ENCODE measurements around the gene HOXA4. TPM values are rescaled to one million over a fixed set of nuclear protein-coding genes. Genes with fewer than 3 reads are reported as not detected.

Gene HOXA4
- total RNA-seq, 1 experiment from 2014 or later: 2.3 TPM

- H3F3A ChIP-seq (ENCODE audit: low read length, unreplicated experiment): no peaks in the 10 kb centered on the region
- no peak for TF ChIP-seq CTCF (conservative IDR thresholded peaks at IDR 0.05; ENCODE audit: low read depth, low read length)
- no peak for TF ChIP-seq EZH2 (IDR thresholded peaks at IDR 0.05; ENCODE audit: low read length, unreplicated experiment)
- no peak for TF ChIP-seq EZH2phosphoT487 (IDR thresholded peaks at IDR 0.05; ENCODE audit: borderline replicate concordance, low read length)
- POLR2A ChIA-PET (ENCODE audit: unreplicated experiment): no interaction called here
- peaks cover 19% of the 10 kb centered on the region for H3K79me2 ChIP-seq (ENCODE audit: low read length)
- H3K27me3 ChIP-seq (ENCODE audit: low read length): no peaks in the 10 kb centered on the region
- H4K20me1 ChIP-seq (ENCODE audit: low read length): no peaks in the 10 kb centered on the region
- H3K9ac ChIP-seq (ENCODE audit: low read length): no peak overlapping the region
- H3K9me2 ChIP-seq (replicated peaks; ENCODE audit: low read length): no peaks in the 10 kb centered on the region
- H3K4me2 ChIP-seq (ENCODE audit: low read length): no peak overlapping the region
- BruUV-seq (replicated peaks): no TSS peak
- CTCF ChIA-PET: no interaction called here
- intact Hi-C loops (cut with micrococcal nuclease): no loop called here
- no peaks in the 10 kb centered on the region for H3K36me3 ChIP-seq (ENCODE audit: low read depth, low read length)
- DNase-seq (no peak), ATAC-seq (no peak)
- no peak overlapping the region for H3K4me3 ChIP-seq (ENCODE audit: low read length)
- no peaks in the 10 kb centered on the region for H3K9me3 ChIP-seq (ENCODE audit: low read length)
- no peak overlapping the region for H2AFZ ChIP-seq (ENCODE audit: low read length)
- H3K4me1 ChIP-seq (ENCODE audit: insufficient read depth, low read length): peaks cover 22% of the 10 kb centered on the region
- H3K27ac ChIP-seq (ENCODE audit: low read length): no peak overlapping the region
These were observed 24.2 kb downstream of the HOXA4 start for GRCh38 chr7:27106181-27106900.

DNA sequence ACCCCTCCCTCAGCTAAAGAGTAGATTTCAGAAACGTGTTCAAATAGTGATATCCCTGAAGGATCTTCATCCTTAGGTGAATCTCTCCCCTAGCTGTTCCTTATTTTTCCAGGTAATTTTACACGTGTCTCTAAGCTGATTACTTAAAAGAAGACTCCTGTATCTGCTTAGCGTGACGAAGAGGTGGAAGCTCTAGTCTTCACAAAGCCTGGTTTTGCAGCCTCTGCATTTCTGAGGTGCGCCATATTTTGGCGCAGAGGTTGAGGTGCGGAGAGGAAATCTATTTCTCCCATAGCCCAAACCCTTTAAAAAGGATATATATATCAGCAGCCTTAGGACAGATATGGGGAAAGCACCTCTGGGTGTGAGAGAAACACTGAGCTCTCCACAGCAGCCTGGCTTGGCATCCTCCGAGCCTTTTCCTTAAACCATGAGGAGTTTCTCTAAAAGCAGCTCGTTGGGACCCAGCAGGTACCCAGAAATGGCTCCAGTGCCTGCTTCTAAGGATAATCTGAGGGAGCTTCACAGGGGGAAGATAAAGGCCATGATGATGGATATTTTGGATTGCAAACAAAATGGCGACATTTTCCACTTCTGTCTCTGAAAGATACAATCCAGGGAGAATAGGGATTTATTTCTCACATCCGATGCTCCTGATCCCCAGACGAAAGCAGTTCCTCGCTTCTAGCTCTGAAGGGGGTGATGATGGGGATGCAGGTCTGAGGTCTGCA is 25.1 kb downstream of the HOXA4 start:
- 0 out of 2 replicates have a peak, but pooled peaks cover 4% of the 10 kb centered on the region for H3K36me3 ChIP-seq (ENCODE audit: low read depth, low read length)
- H3K9me2 ChIP-seq (replicated peaks; ENCODE audit: low read length): no peaks in the 10 kb centered on the region
- H4K20me1 ChIP-seq (ENCODE audit: low read length): no peaks in the 10 kb centered on the region
- no peak overlapping the region for H2AFZ ChIP-seq (ENCODE audit: low read length)
- H3K4me3 ChIP-seq (ENCODE audit: low read length): no peak overlapping the region
- no TSS peak for BruUV-seq (replicated peaks)
- ATAC-seq: no peak
- no peak overlapping the region for H3K4me2 ChIP-seq (ENCODE audit: low read length)
- TF ChIP-seq CTCF (conservative IDR thresholded peaks at IDR 0.05; ENCODE audit: low read depth, low read length) (no peak), EZH2 (IDR thresholded peaks at IDR 0.05; ENCODE audit: low read length, unreplicated experiment) (no peak), EZH2phosphoT487 (IDR thresholded peaks at IDR 0.05; ENCODE audit: borderline replicate concordance, low read length) (no peak)
- CTCF ChIA-PET: no interaction called here
- POLR2A ChIA-PET (ENCODE audit: unreplicated experiment): no interaction called here
- no peak for DNase-seq
- H3K27ac ChIP-seq (ENCODE audit: low read length): no peak overlapping the region
- H3K9me3 ChIP-seq (ENCODE audit: low read length): no peaks in the 10 kb centered on the region
- intact Hi-C loops (cut with micrococcal nuclease): no loop called here
- H3K4me1 ChIP-seq (ENCODE audit: insufficient read depth, low read length): peaks cover 14% of the 10 kb centered on the region
- no peaks in the 10 kb centered on the region for H3K27me3 ChIP-seq (ENCODE audit: low read length)
- H3K79me2 ChIP-seq (ENCODE audit: low read length): peaks cover 13% of the 10 kb centered on the region; the same call in 1 of the 2 replicates
- H3K9ac ChIP-seq (ENCODE audit: low read length): no peak overlapping the region
- no peaks in the 10 kb centered on the region for H3F3A ChIP-seq (ENCODE audit: low read length, unreplicated experiment)
